Keratinocyte (primary cell): ENCODE results near the gene CALML5. TPM values are rescaled to one million over a fixed set of nuclear protein-coding genes. Genes with fewer than 3 reads are reported as not detected.

ENCODE experiments used
- DNase-seq: peaks from one replicate; pipeline ENCODE4 v3.0.0-alpha.2; 2011; ENCODE audit warnings: low read depth, missing footprints, low spot score
- FAIRE-seq: peaks from 2 replicates; lab custom pipeline; 2011; peaks lifted over from hg19 to GRCh38; lab: Jason Lieb, UNC
- H2AFZ ChIP-seq: 2 replicates; pipeline ENCODE4 v1.6.0; 2012; ENCODE audit warnings: low read length, control low read depth, inconsistent platforms; ENCODE audit not compliant: control insufficient read depth
- H3K27ac ChIP-seq: 2 replicates; pipeline ENCODE4 v1.5.1; 2011; ENCODE audit warnings: low read length; ENCODE audit not compliant: control insufficient read depth, insufficient read depth
- H3K27me3 ChIP-seq: 3 replicates; pipeline ENCODE4 v1.6.0; 2011; ENCODE audit warnings: low read length; ENCODE audit not compliant: control insufficient read depth, insufficient read depth; ENCODE audit errors: extremely low read depth
- H3K36me3 ChIP-seq, 2 experiments: 2 replicates in 1 of 2; 3 replicates in 1 of 2; pipeline ENCODE4 v1.5.1; 2011; ENCODE audit warnings: low read length in 2 of 2, mild to moderate bottlenecking in 1 of 2; ENCODE audit not compliant: control insufficient read depth in 2 of 2, insufficient read depth in 2 of 2; ENCODE audit errors: extremely low read depth in 1 of 2
- H3K4me1 ChIP-seq: 3 replicates; pipeline ENCODE4 v1.5.1; 2011; ENCODE audit warnings: low read length; ENCODE audit not compliant: control insufficient read depth, insufficient read depth; ENCODE audit errors: extremely low read depth
- H3K4me2 ChIP-seq: 3 replicates; pipeline ENCODE4 v1.6.0; 2011; ENCODE audit warnings: low read depth, low read length; ENCODE audit not compliant: control insufficient read depth, insufficient read depth; ENCODE audit errors: extremely low read depth
- H3K4me3 ChIP-seq, 3 experiments: fragments of 200-600 bp in 1 of 3; sonication (generic) in 1 of 3; 2 replicates in 2 of 3; 3 replicates in 1 of 3; pipeline ENCODE4 v1.5.1; 2011 to 2016; ENCODE audit warnings: low read length in 3 of 3, mild to moderate bottlenecking in 3 of 3, control low read depth in 2 of 3, inconsistent platforms in 1 of 3, low read depth in 1 of 3, mixed read lengths in 1 of 3, mixed run types in 1 of 3, moderate library complexity in 1 of 3; ENCODE audit not compliant: control insufficient read depth in 2 of 3, insufficient read depth in 2 of 3; ENCODE audit errors: extremely low read depth in 1 of 3
- H3K79me2 ChIP-seq: 2 replicates; pipeline ENCODE4 v1.6.0; 2012; ENCODE audit warnings: low read length; ENCODE audit not compliant: control insufficient read depth, insufficient read depth
- H3K9ac ChIP-seq: 3 replicates; pipeline ENCODE4 v1.6.0; 2011; ENCODE audit warnings: low read length; ENCODE audit not compliant: control insufficient read depth, insufficient read depth; ENCODE audit errors: extremely low read depth
- H3K9me1 ChIP-seq: 3 replicates; pipeline ENCODE4 v1.6.0; 2011; ENCODE audit warnings: low read length; ENCODE audit not compliant: control insufficient read depth, insufficient read depth; ENCODE audit errors: extremely low read depth
- H3K9me3 ChIP-seq: 2 replicates; pipeline ENCODE4 v1.5.1; 2012; ENCODE audit warnings: low read depth, low read length; ENCODE audit not compliant: control insufficient read depth
- H4K20me1 ChIP-seq: 3 replicates; pipeline ENCODE4 v1.6.0; 2011; ENCODE audit warnings: low read length; ENCODE audit not compliant: control insufficient read depth, insufficient read depth; ENCODE audit errors: extremely low read depth
- EZH2 ChIP-seq: IDR thresholded peaks from one replicate; pipeline ENCODE4 v1.6.1; 2012; ENCODE audit warnings: inconsistent platforms, mild to moderate bottlenecking, low read length, moderate library complexity
- dilution Hi-C: fragments of 300-500 bp; cut with MboI; formaldehyde crosslinking; loops from one replicate; pipeline ENCODE4 v1.7.0; 2020; ENCODE audit warnings: low sequenced_read_pairs; ENCODE audit not compliant: extremely low pct_ligation_motif_present
- polyA plus RNA-seq, 5 experiments: library from polyadenylated mRNA; depleted of rRNA in 3 of 5; stranded (reverse) in 3 of 5; stranded (forward) in 1 of 5; unstranded in 1 of 5; fragments of >200 nt; gene quantifications; 1 replicate in 1 of 5; 2 replicates in 3 of 5; 3 replicates in 1 of 5; pipeline versions ENCODE4 v1.2.1 to v1.2.3, GENCODE V29; 2011 to 2012; ENCODE audit warnings: missing spikeins in 2 of 5, low read depth in 1 of 5, low replicate concordance in 1 of 5
- TF ChIP-seq, protein P1 (sequence below), 3 experiments: IDR thresholded peaks in 1 of 3; conservative IDR thresholded peaks in 1 of 3; optimal IDR thresholded peaks in 1 of 3; 2 replicates in 2 of 3; 3 replicates in 1 of 3; pipeline versions ENCODE3 to v1.5.1; 2011; ENCODE audit warnings: low read length in 3 of 3, mild to moderate bottlenecking in 3 of 3, moderate library complexity in 2 of 3, control low read depth in 1 of 3, inconsistent platforms in 1 of 3; ENCODE audit not compliant: insufficient read depth in 2 of 3; ENCODE audit errors: extremely low read depth in 1 of 3

The CALML5 gene
- polyA plus RNA-seq, 1 donor (not counting 4 experiments of a cell fraction or from before 2014, with no cell fraction given): 5.7 TPM

DNA sequence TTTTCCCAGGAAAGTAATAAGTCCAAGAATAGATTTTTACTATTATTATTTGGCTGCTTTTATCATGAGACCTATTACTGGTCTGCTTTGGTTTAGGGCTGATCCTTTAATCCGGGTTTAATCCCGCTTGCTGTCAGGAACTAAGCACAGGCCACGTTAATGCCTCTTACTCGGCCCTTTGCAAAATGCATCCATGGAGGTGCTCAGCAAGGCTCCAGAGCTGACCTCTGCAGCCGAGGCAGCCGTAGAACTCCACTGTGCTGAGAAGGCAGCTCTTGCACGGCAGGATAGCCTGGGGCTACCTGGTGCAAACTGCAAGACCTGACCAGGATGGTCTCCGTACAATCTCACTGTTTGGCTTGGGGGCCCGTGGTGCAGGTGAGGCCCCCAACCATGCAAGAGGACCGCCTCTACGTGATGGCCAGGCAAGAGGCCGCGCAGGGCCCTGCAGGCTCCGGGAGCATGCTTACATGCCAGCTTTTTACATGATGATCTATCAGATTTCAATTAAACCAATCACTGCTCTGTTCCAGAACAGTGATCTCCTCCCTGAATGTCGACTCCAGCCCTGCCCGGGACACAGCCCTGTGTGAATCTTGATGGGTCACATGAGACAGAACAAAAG lies 15.0 kb upstream of the CALML5 start:
- no peak overlapping the region for H3K4me2 ChIP-seq
- H3K9ac ChIP-seq: no peak overlapping the region
- H3K4me1 ChIP-seq: peaks cover 11% of the 10 kb centered on the region
- H3K79me2 ChIP-seq: no peaks in the 10 kb centered on the region
- DNase-seq: no peak
- no peaks in the 10 kb centered on the region for H3K9me3 ChIP-seq
- FAIRE-seq: no peak
- no peaks in the 10 kb centered on the region for H4K20me1 ChIP-seq
- TF ChIP-seq, protein P1, sequence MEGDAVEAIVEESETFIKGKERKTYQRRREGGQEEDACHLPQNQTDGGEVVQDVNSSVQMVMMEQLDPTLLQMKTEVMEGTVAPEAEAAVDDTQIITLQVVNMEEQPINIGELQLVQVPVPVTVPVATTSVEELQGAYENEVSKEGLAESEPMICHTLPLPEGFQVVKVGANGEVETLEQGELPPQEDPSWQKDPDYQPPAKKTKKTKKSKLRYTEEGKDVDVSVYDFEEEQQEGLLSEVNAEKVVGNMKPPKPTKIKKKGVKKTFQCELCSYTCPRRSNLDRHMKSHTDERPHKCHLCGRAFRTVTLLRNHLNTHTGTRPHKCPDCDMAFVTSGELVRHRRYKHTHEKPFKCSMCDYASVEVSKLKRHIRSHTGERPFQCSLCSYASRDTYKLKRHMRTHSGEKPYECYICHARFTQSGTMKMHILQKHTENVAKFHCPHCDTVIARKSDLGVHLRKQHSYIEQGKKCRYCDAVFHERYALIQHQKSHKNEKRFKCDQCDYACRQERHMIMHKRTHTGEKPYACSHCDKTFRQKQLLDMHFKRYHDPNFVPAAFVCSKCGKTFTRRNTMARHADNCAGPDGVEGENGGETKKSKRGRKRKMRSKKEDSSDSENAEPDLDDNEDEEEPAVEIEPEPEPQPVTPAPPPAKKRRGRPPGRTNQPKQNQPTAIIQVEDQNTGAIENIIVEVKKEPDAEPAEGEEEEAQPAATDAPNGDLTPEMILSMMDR (optimal IDR thresholded peaks at IDR 0.05 in 1 of 3, IDR thresholded peaks at IDR 0.05 in 1 of 3, conservative IDR thresholded peaks at IDR 0.05 in 1 of 3; ENCODE audit: extremely low read depth in 1 of 3, insufficient read depth in 2 of 3, low read length in 3 of 3): no peak
- TF ChIP-seq EZH2: no peak
- H3K4me3 ChIP-seq: no peak overlapping the region
- no peaks in the 10 kb centered on the region for H3K27me3 ChIP-seq
- H2AFZ ChIP-seq: no peak overlapping the region
- no peak overlapping the region for H3K27ac ChIP-seq
- dilution Hi-C loops: no loop called here
- no peaks in the 10 kb centered on the region for H3K36me3 ChIP-seq
- H3K9me1 ChIP-seq: no peaks in the 10 kb centered on the region

DNA sequence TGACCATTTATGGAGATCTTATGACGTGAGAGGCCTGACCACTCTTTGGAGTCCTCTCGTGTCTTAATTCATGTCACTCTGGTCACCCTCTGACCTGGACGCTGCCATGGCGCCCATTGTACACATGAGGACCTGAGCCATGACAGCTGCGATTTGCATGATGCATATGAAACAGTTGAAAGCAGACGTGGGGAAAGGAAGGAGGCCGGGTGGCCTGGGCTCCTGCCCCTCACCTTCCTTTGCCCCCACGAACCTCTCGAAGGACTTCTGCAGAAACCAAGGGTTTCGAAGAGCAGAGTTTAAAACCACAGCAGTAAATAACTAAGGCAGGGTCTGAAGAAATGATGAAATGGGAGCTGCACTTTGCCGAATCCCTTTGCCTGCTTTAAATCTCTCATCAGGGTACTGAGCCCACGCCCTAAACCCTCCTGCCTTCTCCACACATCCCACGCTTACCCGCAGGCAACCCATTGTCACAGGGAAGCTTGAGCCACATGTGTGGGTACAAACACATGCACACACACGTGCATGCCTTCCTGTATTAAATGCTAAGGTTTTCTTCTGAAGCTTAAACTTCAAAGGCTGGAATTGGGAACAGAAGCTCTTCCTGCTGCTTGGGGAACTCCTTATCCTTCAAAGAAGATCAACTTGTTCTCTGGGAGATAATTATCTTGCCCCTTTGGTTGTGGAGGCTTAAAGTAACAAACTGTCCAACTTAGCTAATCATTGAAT lies 13.7 kb upstream of the CALML5 start:
- H2AFZ ChIP-seq: no peak overlapping the region
- no peak overlapping the region for H3K4me2 ChIP-seq
- no peaks in the 10 kb centered on the region for H3K36me3 ChIP-seq
- H3K27me3 ChIP-seq: no peaks in the 10 kb centered on the region
- H3K9me1 ChIP-seq: no peaks in the 10 kb centered on the region
- no peak overlapping the region for H3K4me3 ChIP-seq
- no peaks in the 10 kb centered on the region for H4K20me1 ChIP-seq
- no peak for FAIRE-seq
- dilution Hi-C loops: no loop called here
- peaks cover 11% of the 10 kb centered on the region for H3K4me1 ChIP-seq
- no peaks in the 10 kb centered on the region for H3K79me2 ChIP-seq
- no peaks in the 10 kb centered on the region for H3K9me3 ChIP-seq
- no peak overlapping the region for H3K27ac ChIP-seq
- DNase-seq: no peak
- no peak overlapping the region for H3K9ac ChIP-seq
- TF ChIP-seq, protein P1 (optimal IDR thresholded peaks at IDR 0.05 in 1 of 3, IDR thresholded peaks at IDR 0.05 in 1 of 3, conservative IDR thresholded peaks at IDR 0.05 in 1 of 3; ENCODE audit: extremely low read depth in 1 of 3, insufficient read depth in 2 of 3, low read length in 3 of 3): no peak
- TF ChIP-seq EZH2: no peak
